ENCODE data around the gene SNORC. TPM values are rescaled to one million over a fixed set of nuclear protein-coding genes. Genes with fewer than 3 reads are reported as not detected.

The SNORC gene
- total RNA-seq, 1 donor from 2014 or later: 2.5 TPM

DNA sequence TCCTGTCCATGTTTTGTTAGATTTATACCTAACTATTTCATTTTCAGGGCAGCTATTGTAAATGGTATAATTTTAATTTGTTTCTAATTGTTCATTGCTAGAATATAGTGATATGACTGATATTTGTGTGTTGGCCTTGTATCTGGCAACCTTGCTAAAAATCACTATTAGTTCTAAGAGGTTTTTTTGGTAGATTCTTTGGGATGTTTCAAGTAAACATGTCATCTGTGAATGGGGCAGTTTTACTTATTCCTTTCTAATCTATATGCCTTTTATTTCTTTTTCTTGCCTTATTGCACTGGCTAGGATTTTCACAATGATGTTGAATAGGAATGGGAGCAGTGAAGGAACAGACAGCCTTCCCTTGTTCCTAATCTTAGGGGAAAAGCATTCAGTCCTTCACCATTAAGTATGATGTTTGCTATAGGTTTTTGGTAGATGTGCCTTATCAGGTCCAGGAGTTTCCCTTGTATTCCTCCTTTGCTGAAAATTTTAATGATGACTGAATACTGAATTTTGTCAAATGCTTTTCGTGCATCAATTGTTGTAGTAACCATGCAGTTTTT lies 41.7 kb downstream of the SNORC start:
- DNase-seq (ENCODE audit: low read depth): no peak
- TF ChIP-seq, protein P1, sequence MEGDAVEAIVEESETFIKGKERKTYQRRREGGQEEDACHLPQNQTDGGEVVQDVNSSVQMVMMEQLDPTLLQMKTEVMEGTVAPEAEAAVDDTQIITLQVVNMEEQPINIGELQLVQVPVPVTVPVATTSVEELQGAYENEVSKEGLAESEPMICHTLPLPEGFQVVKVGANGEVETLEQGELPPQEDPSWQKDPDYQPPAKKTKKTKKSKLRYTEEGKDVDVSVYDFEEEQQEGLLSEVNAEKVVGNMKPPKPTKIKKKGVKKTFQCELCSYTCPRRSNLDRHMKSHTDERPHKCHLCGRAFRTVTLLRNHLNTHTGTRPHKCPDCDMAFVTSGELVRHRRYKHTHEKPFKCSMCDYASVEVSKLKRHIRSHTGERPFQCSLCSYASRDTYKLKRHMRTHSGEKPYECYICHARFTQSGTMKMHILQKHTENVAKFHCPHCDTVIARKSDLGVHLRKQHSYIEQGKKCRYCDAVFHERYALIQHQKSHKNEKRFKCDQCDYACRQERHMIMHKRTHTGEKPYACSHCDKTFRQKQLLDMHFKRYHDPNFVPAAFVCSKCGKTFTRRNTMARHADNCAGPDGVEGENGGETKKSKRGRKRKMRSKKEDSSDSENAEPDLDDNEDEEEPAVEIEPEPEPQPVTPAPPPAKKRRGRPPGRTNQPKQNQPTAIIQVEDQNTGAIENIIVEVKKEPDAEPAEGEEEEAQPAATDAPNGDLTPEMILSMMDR (IDR thresholded peaks at IDR 0.05; ENCODE audit: insufficient read depth, low read length, poor library complexity, severe bottlenecking): no peak
- no peaks in the 10 kb centered on the region for H3K36me3 ChIP-seq (ENCODE audit: control insufficient read depth, insufficient read depth, low read length)

DNA sequence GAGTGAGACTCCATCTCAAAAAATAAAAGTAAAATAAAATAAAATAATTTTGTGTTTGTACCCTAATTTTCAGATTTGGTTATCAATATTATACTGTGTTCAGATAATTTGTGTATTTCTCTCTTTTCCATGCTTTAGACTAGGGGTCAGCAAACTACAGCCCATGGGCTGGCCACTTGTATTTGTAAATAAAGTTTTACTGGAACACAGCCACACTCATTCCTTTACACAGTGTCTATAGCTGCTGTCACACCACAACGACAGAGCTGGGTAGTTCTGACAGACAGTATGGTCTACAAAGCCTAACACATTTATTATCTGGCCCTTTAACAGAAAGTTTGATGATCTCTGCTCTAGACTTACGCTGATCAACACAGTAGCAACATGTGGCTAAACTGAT lies 43.8 kb downstream of the SNORC start:
- Histone ChIP-seq H3K36me3 (ENCODE audit: control insufficient read depth, insufficient read depth, low read length) (no peaks in the 10 kb centered on the region), H3K27me3 (ENCODE audit: control insufficient read depth, insufficient read depth, low read length) (peaks cover 4% of the 10 kb centered on the region), H3K4me3 (ENCODE audit: low read depth, low read length) (no peak overlapping the region)
- DNase-seq (ENCODE audit: low read depth): no peak
- TF ChIP-seq, protein P1 (IDR thresholded peaks at IDR 0.05; ENCODE audit: insufficient read depth, low read length, poor library complexity, severe bottlenecking): no peak

More for the DNA sequence above, 41.7 kb downstream of the SNORC start:
- Histone ChIP-seq H3K4me3 (ENCODE audit: low read depth, low read length) (no peak overlapping the region), H3K27me3 (ENCODE audit: control insufficient read depth, insufficient read depth, low read length) (peaks cover 3% of the 10 kb centered on the region)

DNA sequence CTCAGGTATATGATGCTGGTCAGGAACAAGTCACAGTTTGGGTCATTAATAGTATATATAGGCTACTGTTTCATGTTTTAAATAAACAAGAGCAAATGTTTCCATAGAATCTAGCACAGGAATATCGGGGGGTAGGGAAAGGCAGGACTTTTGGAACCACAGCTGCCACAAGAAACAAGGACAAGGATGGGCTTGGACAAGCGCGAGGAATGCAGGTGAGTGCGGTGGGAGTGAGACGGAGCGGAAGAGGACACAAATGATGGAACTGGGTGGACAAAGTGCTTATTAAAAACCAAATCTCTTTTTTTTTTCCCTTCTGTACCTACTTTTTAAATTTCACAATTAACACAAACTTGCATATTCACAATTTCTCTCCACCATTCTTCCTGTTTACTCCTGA lies 49.1 kb downstream of the SNORC start:
- Histone ChIP-seq H3K27me3 (ENCODE audit: control insufficient read depth, insufficient read depth, low read length) (peaks cover 6% of the 10 kb centered on the region), H3K36me3 (ENCODE audit: control insufficient read depth, insufficient read depth, low read length) (no peaks in the 10 kb centered on the region), H3K4me3 (ENCODE audit: low read depth, low read length) (no peak overlapping the region)
- TF ChIP-seq, protein P1 (IDR thresholded peaks at IDR 0.05; ENCODE audit: insufficient read depth, low read length, poor library complexity, severe bottlenecking): no peak
- no peak for DNase-seq (ENCODE audit: low read depth)

DNA sequence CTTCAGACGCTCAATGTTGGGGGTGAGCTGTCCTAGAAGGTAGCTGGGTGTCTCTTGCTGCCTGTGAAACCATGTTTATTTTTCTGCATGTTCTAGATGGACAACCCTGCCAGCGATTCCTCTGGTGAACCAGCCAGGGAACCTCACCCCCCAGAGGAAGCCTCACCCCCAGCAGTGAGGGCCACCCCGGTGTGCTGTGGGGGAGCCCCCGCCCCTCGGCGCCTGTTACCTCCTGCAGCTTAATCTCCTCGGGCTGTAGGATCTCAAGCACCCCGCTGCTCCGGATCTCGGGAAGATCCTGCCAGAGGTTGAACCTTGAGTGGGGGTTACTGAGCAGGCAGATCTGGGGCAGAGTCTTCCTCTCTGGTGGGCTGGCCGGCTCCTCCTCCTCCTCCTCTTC lies 50.0 kb downstream of the SNORC start:
- TF ChIP-seq, protein P1 (IDR thresholded peaks at IDR 0.05; ENCODE audit: insufficient read depth, low read length, poor library complexity, severe bottlenecking): no peak
- no peak for DNase-seq (ENCODE audit: low read depth)
- Histone ChIP-seq H3K27me3 (ENCODE audit: control insufficient read depth, insufficient read depth, low read length) (peaks cover 9% of the 10 kb centered on the region), H3K4me3 (ENCODE audit: low read depth, low read length) (no peak overlapping the region), H3K36me3 (ENCODE audit: control insufficient read depth, insufficient read depth, low read length) (no peaks in the 10 kb centered on the region)

DNA sequence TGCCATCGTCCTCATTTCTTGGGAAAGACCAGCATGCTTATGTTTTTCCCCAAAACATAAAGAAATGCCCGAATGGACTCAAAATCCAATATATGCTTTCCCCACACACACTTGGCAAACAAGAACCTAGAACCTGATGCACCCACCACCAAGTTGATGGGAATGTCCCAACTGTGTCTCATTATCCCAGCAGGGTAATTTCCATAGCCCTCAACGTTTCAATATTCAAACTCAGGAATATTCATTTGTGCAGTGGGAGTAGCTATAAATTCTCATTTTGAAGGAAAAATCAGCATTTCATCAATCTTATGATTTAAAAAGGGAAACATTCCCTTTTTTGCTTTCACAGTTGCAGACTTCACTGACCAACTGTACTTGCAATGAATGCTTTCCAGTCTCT lies 50.7 kb downstream of the SNORC start:
- TF ChIP-seq, protein P1 (IDR thresholded peaks at IDR 0.05; ENCODE audit: insufficient read depth, low read length, poor library complexity, severe bottlenecking): no peak
- Histone ChIP-seq H3K4me3 (ENCODE audit: low read depth, low read length) (no peak overlapping the region), H3K36me3 (ENCODE audit: control insufficient read depth, insufficient read depth, low read length) (no peaks in the 10 kb centered on the region), H3K27me3 (ENCODE audit: control insufficient read depth, insufficient read depth, low read length) (peaks cover 16% of the 10 kb centered on the region)
- no peak for DNase-seq (ENCODE audit: low read depth)

DNA sequence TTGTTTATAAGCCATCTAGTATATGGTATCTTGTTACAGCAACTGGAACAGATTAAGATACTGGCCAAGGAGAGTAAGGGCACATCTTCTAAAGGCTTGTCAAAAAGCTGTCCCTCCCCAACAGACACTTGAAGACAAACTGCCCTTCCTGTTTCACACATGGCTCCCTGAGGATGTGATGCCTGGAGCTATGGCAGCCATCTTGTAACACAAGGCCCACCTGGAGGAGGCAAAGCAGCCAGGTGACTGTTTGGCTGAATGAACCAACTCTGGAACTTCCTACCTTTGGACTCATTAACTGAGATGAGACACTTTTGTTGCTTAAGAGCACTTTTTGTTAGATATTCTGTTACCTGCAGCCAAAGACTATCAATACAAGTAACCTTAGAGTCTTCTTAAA lies 54.4 kb downstream of the SNORC start:
- H3K4me3 ChIP-seq (ENCODE audit: low read depth, low read length): no peak overlapping the region
- H3K27me3 ChIP-seq (ENCODE audit: control insufficient read depth, insufficient read depth, low read length): peaks cover 41% of the 10 kb centered on the region
- no peaks in the 10 kb centered on the region for H3K36me3 ChIP-seq (ENCODE audit: control insufficient read depth, insufficient read depth, low read length)
- no peak for DNase-seq (ENCODE audit: low read depth)
- TF ChIP-seq, protein P1 (IDR thresholded peaks at IDR 0.05; ENCODE audit: insufficient read depth, low read length, poor library complexity, severe bottlenecking): no peak
